A549 (cell line): ENCODE results near the gene SSH3. TPM values are rescaled to one million over a fixed set of nuclear protein-coding genes. Genes with fewer than 3 reads are reported as not detected.

Experiments
- ATAC-seq, 2 experiments: fragments of 200-7000 bp in 1 of 2; fragments of >200 bp in 1 of 2; cut with Nextera tagmentation in 1 of 2; cut with Tn5 transposase in 1 of 2; 3 replicates each; pipeline versions ENCODE4 v1.8.0 to v1.9.1; 2018 to 2020; ENCODE audit warnings: mild to moderate bottlenecking in 1 of 2, moderate library complexity in 1 of 2
- CTCF ChIA-PET: fragments of 300-600 bp; sonication (Branson Sonifier 250); formaldehyde crosslinking; extraction: SDS; loops from one replicate; lab custom pipeline; 2021; ENCODE audit warnings: antibody characterized with exemption, inconsistent platforms; lab: Yijun Ruan, JAX
- POLR2A ChIA-PET: fragments of 350-600 bp; formaldehyde crosslinking; extraction: SDS; loops from one replicate; lab custom pipeline; 2021; ENCODE audit warnings: antibody characterized with exemption, inconsistent platforms; lab: Yijun Ruan, JAX
- DNase-seq, 2 experiments: peaks; one replicate each; pipeline versions ENCODE4 v3.0.0 to v3.0.0-alpha.2; 2011 to 2016; ENCODE audit warnings: low read depth in 1 of 2, low spot score in 1 of 2
- FAIRE-seq: peaks from 2 replicates; lab custom pipeline; 2011; peaks lifted over from hg19 to GRCh38; lab: Jason Lieb, UNC
- H3K27ac ChIP-seq, 2 experiments: fragments of >200 bp; sonication (Bioruptor Twin); formaldehyde crosslinking; 3 replicates each; pipeline ENCODE4 v1.5.1; 2016 to 2017
- H3K4me1 ChIP-seq: fragments of >200 bp; sonication (Bioruptor Twin); formaldehyde crosslinking; 3 replicates; pipeline ENCODE4 v1.6.1; 2016
- H3K4me2 ChIP-seq: fragments of >200 bp; sonication (Bioruptor Twin); formaldehyde crosslinking; 3 replicates; pipeline ENCODE4 v1.6.1; 2016
- H3K4me3 ChIP-seq: fragments of >200 bp; sonication (Bioruptor Twin); formaldehyde crosslinking; 3 replicates; pipeline ENCODE4 v1.5.1; 2016
- H3K9me3 ChIP-seq: fragments of >200 bp; sonication (Bioruptor Twin); formaldehyde crosslinking; 3 replicates; pipeline ENCODE4 v1.6.1; 2016
- CEBPB ChIP-seq, 2 experiments: fragments of >200 bp in 1 of 2; sonication (Bioruptor Twin) in 1 of 2; formaldehyde crosslinking in 1 of 2; IDR thresholded peaks; 2 replicates each; pipeline ENCODE4 v1.6.1; 2012 to 2016
- EHF ChIP-seq: fragments of 250-450 bp; sonication (Bioruptor Pico); IDR thresholded peaks from 2 replicates; pipeline ENCODE4 v1.5.0; 2020; ENCODE audit warnings: mild to moderate bottlenecking
- EHMT2 ChIP-seq: fragments of 200-600 bp; sonication (generic); IDR thresholded peaks from 2 replicates; pipeline ENCODE4 v1.6.1; 2016; ENCODE audit warnings: antibody characterized with exemption, low read depth, mild to moderate bottlenecking, moderate library complexity
- EP300 ChIP-seq, 2 experiments: fragments of >200 bp; sonication (Bioruptor Twin); formaldehyde crosslinking; IDR thresholded peaks; 2 replicates in 1 of 2; 3 replicates in 1 of 2; pipeline ENCODE4 v1.6.1; 2016 to 2017
- ESRRA ChIP-seq: fragments of 150-350 bp; IDR thresholded peaks from 2 replicates; pipeline ENCODE4 v1.6.1; 2014; ENCODE audit warnings: mild to moderate bottlenecking, low read length, borderline replicate concordance
- FOXS1 ChIP-seq: fragments of 250-450 bp; sonication (Bioruptor Pico); IDR thresholded peaks from 2 replicates; pipeline ENCODE4 v1.5.0; 2020; ENCODE audit warnings: mild to moderate bottlenecking, moderate library complexity
- GATA3 ChIP-seq: IDR thresholded peaks from 2 replicates; pipeline ENCODE4 v1.6.1; 2012; ENCODE audit warnings: borderline replicate concordance
- HDAC2 ChIP-seq: fragments of 200-600 bp; sonication (generic); IDR thresholded peaks from 2 replicates; pipeline ENCODE4 v1.6.1; 2016
- JUN ChIP-seq, 2 experiments: fragments of >200 bp; sonication (Bioruptor Twin); formaldehyde crosslinking; IDR thresholded peaks; 2 replicates in 1 of 2; 3 replicates in 1 of 2; pipeline ENCODE4 v1.6.1; 2016 to 2017
- MAFK ChIP-seq: fragments of 450-650 bp; IDR thresholded peaks from 2 replicates; pipeline ENCODE4 v1.6.1; 2014; ENCODE audit not compliant: partially characterized antibody
- NPAS2 ChIP-seq: fragments of 250-450 bp; sonication (Bioruptor Pico); IDR thresholded peaks from 2 replicates; pipeline ENCODE4 v1.8.0; 2022; ENCODE audit warnings: mild to moderate bottlenecking, moderate library complexity, borderline replicate concordance
- RCOR1 ChIP-seq: fragments of 150-350 bp; IDR thresholded peaks from 2 replicates; pipeline ENCODE4 v1.6.1; 2014; ENCODE audit warnings: antibody characterized with exemption, low read length, low read depth
- REST ChIP-seq: fragments of 200-600 bp; sonication (generic); IDR thresholded peaks from 2 replicates; pipeline ENCODE4 v1.6.1; 2016; ENCODE audit warnings: antibody characterized with exemption, mild to moderate bottlenecking, moderate library complexity
- RFX5 ChIP-seq: fragments of 450-650 bp; IDR thresholded peaks from 2 replicates; pipeline ENCODE4 v1.7.1; 2014; ENCODE audit warnings: antibody characterized with exemption, mild to moderate bottlenecking, moderate library complexity
- RNF2 ChIP-seq: fragments of 200-600 bp; sonication (generic); IDR thresholded peaks from 2 replicates; pipeline ENCODE4 v1.6.1; 2016; ENCODE audit warnings: low read depth, mild to moderate bottlenecking, antibody characterized with exemption, moderate library complexity, borderline replicate concordance
- SMC3 ChIP-seq: fragments of >200 bp; sonication (Bioruptor Twin); formaldehyde crosslinking; IDR thresholded peaks from 3 replicates; pipeline ENCODE4 v1.6.1; 2018; ENCODE audit warnings: inconsistent platforms
- TFCP2L1 ChIP-seq: fragments of 250-450 bp; sonication (Bioruptor Pico); IDR thresholded peaks from 2 replicates; pipeline ENCODE4 v1.5.0; 2021; ENCODE audit warnings: mild to moderate bottlenecking
- TP53 ChIP-seq: fragments of 250-450 bp; sonication (Bioruptor Pico); IDR thresholded peaks from 2 replicates; pipeline ENCODE4 v1.5.0; 2021; ENCODE audit warnings: mild to moderate bottlenecking, moderate library complexity
- WGBS: methylation state at CpG from one replicate; pipeline ENCODE4 v1.1.6; 2017; ENCODE audit errors: missing lambda C conversion rate; 5-methylcytosine and 5-hydroxymethylcytosine counted together
- polyA plus RNA-seq, 4 experiments: library from polyadenylated mRNA; depleted of rRNA in 3 of 4; stranded (reverse); fragments of >200 nt; fragmentation: RNase III in 1 of 4; extraction: RNeasy Plus Mini Kit Qiagen cat#74134 plus additional on column Dnase treatment in 1 of 4; gene quantifications; 2 replicates in 3 of 4; 3 replicates in 1 of 4; pipeline ENCODE4 v1.2.3, GENCODE V29; 2011 to 2017

SSH3 gene
- polyA plus RNA-seq, 2 of the 4 experiments (the other 2 are of a cell fraction) = 13.9 to 24.1 TPM

- 92% methylated on average over 19 of the region's 19 CpGs for WGBS
- no peak overlapping the region for H3K4me3 ChIP-seq
- ChIA-PET POLR2A (no interaction called here), CTCF (interaction anchor here (0.6 to 3.6 kb wide), 7 partner anchors 11 to 44 kb away, joined by 3 to 33 read pairs (median 3); no protein-coding TSS in a partner anchor)
- FAIRE-seq (no peak), ATAC-seq (no peak), DNase-seq (no peak)
- no peak overlapping the region for H3K4me2 ChIP-seq
- H3K4me1 ChIP-seq = peaks cover 22% of the 10 kb centered on the region; the same call in 2 of the 3 replicates
- H3K27ac ChIP-seq = no peak overlapping the region
- no peaks in the 10 kb centered on the region for H3K9me3 ChIP-seq
- TF ChIP-seq FOXS1 (CRISPR knock-in tag) = no peak
- TF ChIP-seq SMC3 = no peak
- TF ChIP-seq RNF2 = no peak
- TF ChIP-seq TFCP2L1 (CRISPR knock-in tag) = no peak
Observed at GRCh38 chr11:67306769-67307544, 3.6 kb downstream of the SSH3 start.

- no peak overlapping the region for H3K27ac ChIP-seq
- peaks cover 20% of the 10 kb centered on the region; the same call in 2 of the 3 replicates for H3K4me1 ChIP-seq
- DNase-seq (no peak), FAIRE-seq (no peak), ATAC-seq (no peak)
- ChIA-PET CTCF (interaction anchor here (0.6 to 3.6 kb wide), 9 partner anchors 10 to 181 kb away, joined by 3 to 33 read pairs (median 4); partner anchors contain the start of gene ANKRD13D), POLR2A (interaction anchor here (1.3 kb wide), 1 partner anchor 10 kb away, joined by 7 read pairs; no protein-coding TSS in a partner anchor)
- H3K9me3 ChIP-seq = no peaks in the 10 kb centered on the region
- H3K4me2 ChIP-seq = no peak overlapping the region
- WGBS = 91% methylated on average over 9 of the region's 12 CpGs
- TF ChIP-seq TP53 (CRISPR knock-in tag) (no peak), RCOR1 (no peak), EHF (CRISPR knock-in tag) (no peak), CEBPB (IDR thresholded peaks at IDR 0.05) (no peak), MAFK (no peak), NPAS2 (CRISPR knock-in tag) (no peak), RFX5 (no peak), HDAC2 (no peak), REST (no peak), RNF2 (no peak), GATA3 (no peak), ESRRA (no peak)
- no peak overlapping the region for H3K4me3 ChIP-seq
Observed at GRCh38 chr11:67307545-67308001, 4.2 kb downstream of the SSH3 start.

- ChIA-PET POLR2A (interaction anchor here (1.3 kb wide), 1 partner anchor 9 kb away, joined by 7 read pairs; no protein-coding TSS in a partner anchor), CTCF (interaction anchor here (0.6 to 3.6 kb wide), 14 partner anchors 9 to 235 kb away, joined by 3 to 33 read pairs (median 4); partner anchors contain the start of gene ANKRD13D)
- no peak for DNase-seq
- Histone ChIP-seq H3K4me2 (no peak overlapping the region), H3K4me1 (peaks cover 19% of the 10 kb centered on the region; the same call in 2 of the 3 replicates), H3K4me3 (no peak overlapping the region), H3K27ac (no peak overlapping the region), H3K9me3 (no peaks in the 10 kb centered on the region)
- whole genome bisulfite sequencing = 90% methylated on average over 15 of the region's 20 CpGs
- no peak for FAIRE-seq
- no peak for ATAC-seq
- no peak for TF ChIP-seq TP53 (CRISPR knock-in tag)
- TF ChIP-seq EP300 (IDR thresholded peaks at IDR 0.05) = no peak
- no peak for TF ChIP-seq JUN (IDR thresholded peaks at IDR 0.05)
- no peak for TF ChIP-seq EHMT2
- TF ChIP-seq, all 56 proteins: peak for 0
Observed at GRCh38 chr11:67308031-67308866, 4.9 kb downstream of the SSH3 start.
